Gastroesophageal sphincter (tissue), 3 donors: ENCODE data around the gene CCL26.
"Not testable (repeated sequence)": the region's sequence is repeated elsewhere in the genome, so short reads cannot be mapped to it uniquely, and the experiment has no call there.

Experiments used
- CTCF ChIP-seq, 4 experiments: fragments of 200-600 bp in 2 of 4; fragments of 450-650 bp in 2 of 4; sonication (generic) in 1 of 4; IDR thresholded peaks; one replicate each; pipeline ENCODE4 v1.5.1; 2017 to 2019; ENCODE audit warnings: antibody characterized with exemption in 4 of 4, mild to moderate bottlenecking in 2 of 4, moderate library complexity in 2 of 4
- POLR2A ChIP-seq, 2 donors: fragments of 450-650 bp; IDR thresholded peaks; one replicate each; pipeline ENCODE4 v1.6.1; 2017; ENCODE audit warnings: antibody characterized with exemption in 2 of 2, mild to moderate bottlenecking in 2 of 2, moderate library complexity in 1 of 2

- not testable (repeated sequence) for TF ChIP-seq CTCF, POLR2A (IDR thresholded peaks at IDR 0.05)
Observed at GRCh38 chr7:75788154-75788847, 16.3 kb upstream of the CCL26 start.
